ENCODE data around the gene LCE2A. TPM values are rescaled to one million over a fixed set of nuclear protein-coding genes. Genes with fewer than 3 reads are reported as not detected.

Gene LCE2A
- total RNA-seq, 3 donors from 2014 or later, result not detected

- Histone ChIP-seq H3K36me3 (ENCODE audit: low read depth) (no peaks in the 10 kb centered on the region), H3K9me3 (no peaks in the 10 kb centered on the region), H3K4me3 (no peak overlapping the region), H3K4me1 (ENCODE audit: low read depth) (no peaks in the 10 kb centered on the region)
- intact Hi-C loops (cut with DNase I, micrococcal nuclease), result no loop called here
- no peak for ATAC-seq
- DNase-seq, result no peak
- no peak for TF ChIP-seq CTCF (IDR thresholded peaks at IDR 0.05)
Observed at GRCh38 chr1:152743371-152744145, 45.4 kb downstream of the LCE2A start.

- no peaks in the 10 kb centered on the region for H3K4me1 ChIP-seq (ENCODE audit: low read depth)
- H3K36me3 ChIP-seq (ENCODE audit: low read depth), result no peaks in the 10 kb centered on the region
- no peaks in the 10 kb centered on the region for H3K9me3 ChIP-seq
- no peak for TF ChIP-seq CTCF (IDR thresholded peaks at IDR 0.05)
- DNase-seq, result no peak
- no peak for ATAC-seq
- intact Hi-C loops (cut with DNase I, micrococcal nuclease), result no loop called here
- H3K4me3 ChIP-seq, result no peak overlapping the region
Observed at GRCh38 chr1:152745289-152745704, 47.2 kb downstream of the LCE2A start.

GRCh38 chr1:152745765-152746444, 47.8 kb downstream of the LCE2A start:
- DNase-seq (no peak), ATAC-seq (no peak)
- Histone ChIP-seq H3K4me1 (ENCODE audit: low read depth) (no peaks in the 10 kb centered on the region), H3K9me3 (no peaks in the 10 kb centered on the region), H3K4me3 (no peak overlapping the region), H3K36me3 (ENCODE audit: low read depth) (no peaks in the 10 kb centered on the region)
- intact Hi-C loops (cut with DNase I, micrococcal nuclease), result no loop called here
- no peak for TF ChIP-seq CTCF (IDR thresholded peaks at IDR 0.05)

GRCh38 chr1:152747831-152748230, 49.7 kb downstream of the LCE2A start:
- Histone ChIP-seq H3K36me3 (ENCODE audit: low read depth) (no peaks in the 10 kb centered on the region), H3K9me3 (no peaks in the 10 kb centered on the region), H3K4me3 (no peak overlapping the region), H3K4me1 (ENCODE audit: low read depth) (no peaks in the 10 kb centered on the region)
- no peak for TF ChIP-seq CTCF (IDR thresholded peaks at IDR 0.05)
- DNase-seq (no peak), ATAC-seq (no peak)
- intact Hi-C loops (cut with DNase I, micrococcal nuclease), result no loop called here

Other genes starting within 250 kb of the LCE2A start
- not detected for gene LCE5A, start 187.5 kb upstream of the LCE2A start, total RNA-seq
- not detected for gene CRCT1, start 183.9 kb upstream of the LCE2A start, total RNA-seq
- not detected for gene LCE3E, start 131.6 kb upstream of the LCE2A start, total RNA-seq
- gene LCE3D, start 117.8 kb upstream of the LCE2A start, total RNA-seq, result not detected
- not detected for gene LCE3C, start 98.1 kb upstream of the LCE2A start, total RNA-seq
- gene LCE3B, start 84.5 kb upstream of the LCE2A start, total RNA-seq, result not detected
- gene LCE3A, start 75.2 kb upstream of the LCE2A start, total RNA-seq, result not detected
- gene LCE2D, start 35.0 kb upstream of the LCE2A start, total RNA-seq, result not detected
- not detected for gene LCE2C, start 23.1 kb upstream of the LCE2A start, total RNA-seq
- not detected for gene LCE2B, start 12.2 kb upstream of the LCE2A start, total RNA-seq
- gene LCE4A, start 9.8 kb downstream of the LCE2A start, total RNA-seq, result not detected
- gene KPRP, start 59.7 kb downstream of the LCE2A start, total RNA-seq, result not detected
- gene LCE1F, start 76.8 kb downstream of the LCE2A start, total RNA-seq, result not detected
- gene LCE1E, start 87.9 kb downstream of the LCE2A start, total RNA-seq, result not detected
- gene LCE1D, start 98.4 kb downstream of the LCE2A start, total RNA-seq, result not detected
- gene LCE1C, start 108.3 kb downstream of the LCE2A start, total RNA-seq, result not detected
- not detected for gene LCE1B, start 113.6 kb downstream of the LCE2A start, total RNA-seq
- not detected for gene LCE1A, start 129.1 kb downstream of the LCE2A start, total RNA-seq
- gene LCE6A, start 144.5 kb downstream of the LCE2A start, total RNA-seq, result not detected
- not detected for gene LCE7A, start 161.7 kb downstream of the LCE2A start, total RNA-seq
- gene SMCP, start 180.0 kb downstream of the LCE2A start, total RNA-seq, result not detected
- not detected for gene IVL, start 210.2 kb downstream of the LCE2A start, total RNA-seq
- not detected for gene SPRR5, start 248.9 kb downstream of the LCE2A start, total RNA-seq